ENCODE results near the gene CDK7.

Gene CDK7

GRCh38 chr5:69299625-69300024, 64.9 kb downstream of the CDK7 start:
- no peak for DNase-seq

- DNase-seq: no peak
Measured at GRCh38 chr5:69300537-69301203, 66.0 kb downstream of the CDK7 start.

GRCh38 chr5:69305512-69305911, 70.8 kb downstream of the CDK7 start:
- no peak for DNase-seq

GRCh38 chr5:69308046-69308553, 73.4 kb downstream of the CDK7 start:
- no peak for DNase-seq

DNA sequence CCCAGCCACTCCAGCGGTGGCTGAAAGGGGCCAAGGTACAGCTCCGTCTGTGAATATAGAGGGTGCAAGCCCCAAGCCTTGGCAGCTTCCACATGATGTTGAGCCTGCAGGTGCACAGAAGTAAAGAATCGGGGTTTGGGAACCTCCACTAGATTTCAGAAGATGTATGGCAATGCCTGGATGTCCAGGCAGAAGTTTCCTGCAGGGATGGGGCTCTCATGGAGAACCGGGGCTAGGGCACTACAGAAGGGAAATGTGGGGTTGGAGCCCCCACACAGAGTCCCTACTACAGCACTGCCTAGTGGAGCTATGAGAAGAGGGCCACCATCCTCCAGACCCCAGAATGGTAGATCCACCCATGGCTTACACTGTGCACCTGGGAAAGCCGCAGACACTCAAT, 74.7 kb downstream of the CDK7 start:
- no peak for DNase-seq

DNA sequence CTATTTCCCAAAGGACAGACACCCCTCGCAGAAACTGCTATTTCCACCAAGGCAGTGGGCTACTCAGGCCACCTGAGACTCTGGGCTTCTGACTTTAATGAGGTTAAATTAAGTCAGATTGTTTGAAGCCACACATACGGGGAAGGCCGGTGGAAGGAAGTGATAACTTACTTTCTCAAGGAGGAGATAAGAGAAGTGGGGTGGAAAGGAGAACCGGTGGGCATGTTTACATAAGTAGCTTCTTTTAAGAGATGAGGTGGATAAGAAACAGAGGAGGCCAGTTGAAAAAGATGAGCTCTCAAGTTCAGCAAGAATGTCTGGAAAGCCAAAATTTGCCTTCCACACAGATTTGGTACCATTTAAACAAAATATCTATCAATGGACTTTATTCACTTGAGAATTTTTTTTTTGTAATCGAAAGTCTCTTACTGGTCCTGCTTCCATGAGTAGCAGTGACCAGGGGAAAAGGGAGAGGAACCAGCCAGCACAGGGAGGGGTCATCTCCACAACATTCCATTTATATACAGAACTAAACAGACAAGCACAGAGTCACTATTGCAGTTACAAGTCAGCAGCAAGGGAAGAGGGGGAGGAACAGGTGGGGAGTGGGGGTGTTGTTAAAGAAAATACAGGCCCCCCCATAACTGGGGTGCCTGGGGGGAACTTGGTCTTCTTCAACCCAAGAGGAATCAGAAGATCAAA, 77.9 kb downstream of the CDK7 start:
- no peak for DNase-seq

- DNase-seq: no peak
Measured at GRCh38 chr5:69313428-69313827, 78.7 kb downstream of the CDK7 start.

DNA sequence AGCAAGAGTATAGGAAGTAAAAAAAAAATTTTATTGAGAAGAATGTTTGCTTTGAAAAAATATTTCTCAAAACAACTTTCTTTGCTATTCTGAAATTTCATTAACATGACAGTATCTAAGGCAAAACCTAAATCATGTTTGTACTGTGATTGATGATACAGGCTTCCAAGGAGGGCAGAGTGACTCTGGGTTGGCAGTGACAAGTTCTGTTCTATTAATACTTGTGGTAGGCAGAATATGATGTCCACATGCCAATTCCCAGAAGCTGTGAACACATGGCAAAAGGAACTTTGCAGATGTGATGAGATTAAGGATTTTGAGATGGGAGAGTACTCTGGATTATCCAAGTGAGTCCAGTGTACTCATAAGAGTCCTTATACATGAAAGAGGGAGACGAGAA, 81.3 kb downstream of the CDK7 start:
- no peak for DNase-seq

DNA sequence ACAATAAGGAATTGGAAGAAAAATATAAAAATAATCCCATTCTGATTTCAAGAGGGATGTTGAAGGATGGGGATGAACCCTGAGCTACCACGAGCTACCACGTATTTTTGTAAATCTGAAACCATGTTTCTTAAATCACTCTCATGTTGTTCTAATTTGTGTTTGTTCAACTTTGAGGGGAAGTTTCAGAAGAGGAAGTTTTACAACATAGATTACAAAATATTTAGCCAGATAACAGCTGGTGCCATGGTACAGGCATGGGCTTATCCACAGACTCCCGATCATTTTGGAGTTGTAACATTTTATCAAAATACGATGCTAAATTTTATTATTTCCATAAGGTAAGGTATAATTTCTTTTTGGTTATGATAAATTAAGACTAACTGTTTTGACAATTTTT, 82.7 kb downstream of the CDK7 start:
- DNase-seq: no peak

DNA sequence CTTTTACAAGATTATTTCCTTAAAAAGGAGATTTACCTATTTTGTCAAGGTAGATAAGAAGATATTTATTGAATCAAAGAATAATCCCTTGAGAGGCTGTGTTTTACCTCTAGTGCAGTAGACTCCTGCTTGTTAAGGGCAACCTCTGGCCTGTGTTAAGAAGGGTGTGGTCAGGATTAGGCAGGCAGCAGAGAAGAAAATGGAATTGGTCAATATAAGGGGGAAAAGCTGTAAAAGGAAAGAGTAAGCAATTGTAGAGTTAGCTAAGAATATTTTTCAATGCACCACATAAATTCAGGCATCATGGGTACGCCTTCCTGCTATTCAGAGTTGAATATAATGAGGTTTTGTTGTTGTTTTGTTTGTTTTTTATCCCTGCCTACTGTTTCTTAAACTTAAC, 91.7 kb downstream of the CDK7 start:
- DNase-seq: no peak
